ENCODE data around the gene SRRM4. TPM values are rescaled to one million over a fixed set of nuclear protein-coding genes. Genes with fewer than 3 reads are reported as not detected.

The SRRM4 gene
- total RNA-seq, 1 donor from 2014 or later = not detected

- no peak for DNase-seq (ENCODE audit: extremely low read depth, low read depth, low spot score)
Measured at GRCh38 chr12:119159844-119160243, 178.5 kb downstream of the SRRM4 start.

- no peak for DNase-seq (ENCODE audit: extremely low read depth, low read depth, low spot score)
Measured at GRCh38 chr12:119167902-119168301, 186.6 kb downstream of the SRRM4 start.

GRCh38 chr12:119168721-119169120 is 187.4 kb downstream of the SRRM4 start:
- no peak for DNase-seq (ENCODE audit: extremely low read depth, low read depth, low spot score)

GRCh38 chr12:119169150-119169549 is 187.8 kb downstream of the SRRM4 start:
- no peak for DNase-seq (ENCODE audit: extremely low read depth, low read depth, low spot score)

- no peak for DNase-seq (ENCODE audit: extremely low read depth, low read depth, low spot score)
Measured at GRCh38 chr12:119171291-119171690, 189.9 kb downstream of the SRRM4 start.

- no peak for DNase-seq (ENCODE audit: extremely low read depth, low read depth, low spot score)
Measured at GRCh38 chr12:119171691-119172425, 190.5 kb downstream of the SRRM4 start.

- DNase-seq (ENCODE audit: extremely low read depth, low read depth, low spot score) = no peak
Measured at GRCh38 chr12:119175081-119175480, 193.7 kb downstream of the SRRM4 start.

- DNase-seq (ENCODE audit: extremely low read depth, low read depth, low spot score) = no peak
Measured at GRCh38 chr12:119176267-119177055, 195.1 kb downstream of the SRRM4 start.

- DNase-seq (ENCODE audit: extremely low read depth, low read depth, low spot score) = no peak
Measured at GRCh38 chr12:119177056-119177325, 195.7 kb downstream of the SRRM4 start.

GRCh38 chr12:119177724-119178380 is 196.5 kb downstream of the SRRM4 start:
- DNase-seq (ENCODE audit: extremely low read depth, low read depth, low spot score) = no peak

GRCh38 chr12:119178544-119179334 is 197.4 kb downstream of the SRRM4 start, which contains the start of gene HSPB8:
Gene HSPB8 (plus strand): TSS chr12:119178931. CDS start chr12:119179313, 382 bp downstream.
- DNase-seq (ENCODE audit: extremely low read depth, low read depth, low spot score) = no peak

- DNase-seq (ENCODE audit: extremely low read depth, low read depth, low spot score) = no peak
Measured at GRCh38 chr12:119179335-119180021, 198.1 kb downstream of the SRRM4 start.

- no peak for DNase-seq (ENCODE audit: extremely low read depth, low read depth, low spot score)
Measured at GRCh38 chr12:119180380-119181040, 199.2 kb downstream of the SRRM4 start.

GRCh38 chr12:119181202-119181601 is 199.9 kb downstream of the SRRM4 start:
- DNase-seq (ENCODE audit: extremely low read depth, low read depth, low spot score) = no peak

GRCh38 chr12:119181944-119182343 is 200.6 kb downstream of the SRRM4 start:
- no peak for DNase-seq (ENCODE audit: extremely low read depth, low read depth, low spot score)

- no peak for DNase-seq (ENCODE audit: extremely low read depth, low read depth, low spot score)
Measured at GRCh38 chr12:119182701-119183493, 201.6 kb downstream of the SRRM4 start.

- DNase-seq (ENCODE audit: extremely low read depth, low read depth, low spot score) = no peak
Measured at GRCh38 chr12:119183942-119184695, 202.8 kb downstream of the SRRM4 start.

- DNase-seq (ENCODE audit: extremely low read depth, low read depth, low spot score) = no peak
Measured at GRCh38 chr12:119195256-119195655, 213.9 kb downstream of the SRRM4 start.
